GM18951 (cell line): Measurements from ENCODE around the gene MAP3K6.

Source experiments
- POLR2A ChIP-seq: IDR thresholded peaks from 4 replicates; pipeline ENCODE4 v1.6.1; 2011; ENCODE audit warnings: mild to moderate bottlenecking; ENCODE audit not compliant: insufficient read length, insufficient read depth; ENCODE audit errors: extremely low read depth
- in situ Hi-C: fragments of 300-500 bp; cut with MboI; formaldehyde crosslinking; loops from one replicate; pipeline ENCODE4 v1.12.0; 2022; ENCODE audit warnings: low sequenced_read_pairs, mixed read lengths, inconsistent platforms; ENCODE audit not compliant: unreplicated experiment

MAP3K6 gene

GRCh38 chr1:27361553-27361952 lies 5.2 kb downstream of the MAP3K6 start:
- no peak for TF ChIP-seq POLR2A
- in situ Hi-C loops: no loop called here

DNA sequence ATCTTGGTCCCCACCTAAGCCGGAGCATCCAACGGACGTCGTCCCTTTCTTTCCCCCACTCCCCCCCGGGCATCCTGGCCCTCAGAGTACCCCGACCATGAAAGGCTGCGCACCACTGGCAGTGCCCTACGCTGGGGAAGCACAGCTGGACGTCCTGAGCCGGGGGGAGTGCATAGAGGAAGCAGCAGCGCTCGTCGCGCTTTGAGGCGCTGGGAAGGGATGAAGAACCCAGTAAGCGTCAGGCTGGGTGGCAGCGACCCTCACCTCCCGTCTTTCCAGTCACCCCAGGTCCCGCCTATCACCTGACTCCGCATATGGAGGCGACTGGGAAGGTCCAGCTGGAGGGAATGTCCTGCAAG lies 5.7 kb downstream of the MAP3K6 start:
- in situ Hi-C loops: no loop called here
- no peak for TF ChIP-seq POLR2A

DNA sequence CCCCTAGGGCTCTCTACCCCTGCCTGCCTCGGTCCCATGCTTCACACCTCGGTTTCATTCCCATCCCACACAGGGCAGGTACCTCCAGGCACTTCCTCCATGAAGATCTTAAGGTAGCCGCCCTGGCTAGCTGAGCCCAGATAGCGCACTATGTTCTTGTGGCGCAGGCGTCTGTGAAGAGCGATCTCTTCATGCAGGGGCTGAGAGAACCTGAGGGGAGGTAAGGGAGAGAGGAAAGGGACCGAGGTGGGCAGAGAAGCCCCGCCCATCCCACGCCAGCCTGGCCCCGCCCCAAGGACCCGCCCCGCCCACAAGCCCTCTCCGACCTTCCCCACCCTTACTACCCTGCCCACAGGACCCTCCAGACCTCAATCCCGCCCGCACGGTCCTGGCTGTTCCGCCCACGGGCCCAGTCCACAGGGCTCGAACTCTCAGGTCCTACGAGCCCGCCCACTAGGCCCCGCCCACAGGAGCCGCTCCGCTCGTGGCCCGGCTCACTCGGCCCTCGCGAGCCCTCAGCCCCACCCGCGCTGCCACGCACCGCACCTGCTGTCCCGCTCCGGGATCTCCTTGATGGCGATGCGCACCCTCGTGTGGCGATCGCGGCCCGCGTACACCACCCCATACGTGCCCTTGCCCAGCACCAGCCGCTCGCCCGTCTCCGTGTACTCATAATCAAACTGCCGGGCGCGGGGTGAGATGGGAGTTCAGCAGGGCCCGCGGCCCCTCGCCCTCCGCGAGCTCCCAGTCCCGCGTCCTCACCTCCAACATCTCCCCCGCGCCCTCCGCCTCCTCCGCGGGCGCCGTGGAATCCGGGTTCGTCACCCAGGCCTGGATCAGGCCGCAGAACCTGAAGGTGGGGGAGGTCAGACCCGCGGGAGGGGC lies 6.4 kb downstream of the MAP3K6 start:
- TF ChIP-seq POLR2A: no peak
- in situ Hi-C loops: no loop called here

- in situ Hi-C loops: no loop called here
- no peak for TF ChIP-seq POLR2A
Observed at GRCh38 chr1:27359822-27360158, 7.0 kb downstream of the MAP3K6 start.

- in situ Hi-C loops: no loop called here
- no peak for TF ChIP-seq POLR2A
Observed at GRCh38 chr1:27358928-27359313, 7.8 kb downstream of the MAP3K6 start.

GRCh38 chr1:27358038-27358927 lies 8.5 kb downstream of the MAP3K6 start:
- no peak for TF ChIP-seq POLR2A
- in situ Hi-C loops: no loop called here

- TF ChIP-seq POLR2A: no peak
- in situ Hi-C loops: no loop called here
Observed at GRCh38 chr1:27357281-27358037, 9.3 kb downstream of the MAP3K6 start.

DNA sequence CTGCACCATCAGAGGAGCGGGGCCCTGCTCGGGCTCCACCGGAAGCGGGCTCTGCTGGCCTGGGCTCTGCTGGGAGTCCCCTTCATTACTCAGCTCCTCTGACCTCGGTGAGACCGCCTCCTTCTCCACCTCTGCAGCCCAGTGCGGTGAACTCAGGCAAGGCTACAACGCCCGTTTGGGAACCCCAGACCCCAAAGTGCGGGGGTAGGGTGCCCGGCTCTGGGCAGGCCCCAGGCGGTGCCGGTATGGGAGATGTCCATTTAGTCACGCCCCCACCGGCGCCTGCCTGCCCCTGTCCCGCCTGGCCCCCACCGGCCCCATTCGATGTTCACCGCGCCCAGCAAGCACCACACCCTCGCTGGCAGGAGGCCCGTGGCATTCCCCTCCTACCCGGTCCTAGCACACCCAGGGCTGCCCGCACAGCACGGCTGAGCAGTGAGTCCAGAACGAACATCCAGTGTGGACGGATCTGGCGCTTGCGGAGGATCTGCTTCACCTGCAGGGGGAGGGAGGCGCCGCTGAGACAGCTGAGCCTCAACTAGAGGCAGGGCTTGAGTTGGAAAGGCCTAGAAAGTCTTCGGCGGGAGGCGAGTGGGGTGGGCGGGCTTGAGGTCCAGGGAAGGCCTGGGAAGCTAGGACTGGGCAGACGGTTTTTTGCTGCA lies 10.0 kb downstream of the MAP3K6 start:
- no peak for TF ChIP-seq POLR2A
- in situ Hi-C loops: no loop called here

DNA sequence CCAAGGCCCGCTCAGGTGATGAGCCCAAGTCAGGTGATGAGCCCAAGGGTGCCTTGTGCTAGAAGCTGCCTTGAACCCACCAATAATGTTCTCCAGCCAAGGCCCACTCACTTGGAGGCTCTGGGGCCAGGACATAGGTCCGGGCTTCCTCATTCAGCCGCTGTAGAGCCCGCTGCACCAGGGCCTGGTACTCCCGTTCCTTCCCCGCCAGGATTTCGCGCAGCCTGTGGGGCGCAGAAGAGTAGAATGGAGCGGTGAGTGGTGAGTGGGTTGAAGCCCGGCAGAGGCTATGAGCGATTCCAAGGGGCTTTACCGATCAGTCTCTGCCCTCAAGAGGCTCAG lies 10.5 kb downstream of the MAP3K6 start:
- TF ChIP-seq POLR2A: no peak
- in situ Hi-C loops: no loop called here

GRCh38 chr1:27355683-27356082 lies 11.1 kb downstream of the MAP3K6 start:
- in situ Hi-C loops: no loop called here
- TF ChIP-seq POLR2A: no peak

GRCh38 chr1:27353629-27354028 lies 13.1 kb downstream of the MAP3K6 start:
- TF ChIP-seq POLR2A: no peak

GRCh38 chr1:27353166-27353565 lies 13.6 kb downstream of the MAP3K6 start:
- no peak for TF ChIP-seq POLR2A
- in situ Hi-C loops: no loop called here

More at GRCh38 chr1:27353629-27354028, 13.1 kb downstream of the MAP3K6 start:
- in situ Hi-C loops: no loop called here

DNA sequence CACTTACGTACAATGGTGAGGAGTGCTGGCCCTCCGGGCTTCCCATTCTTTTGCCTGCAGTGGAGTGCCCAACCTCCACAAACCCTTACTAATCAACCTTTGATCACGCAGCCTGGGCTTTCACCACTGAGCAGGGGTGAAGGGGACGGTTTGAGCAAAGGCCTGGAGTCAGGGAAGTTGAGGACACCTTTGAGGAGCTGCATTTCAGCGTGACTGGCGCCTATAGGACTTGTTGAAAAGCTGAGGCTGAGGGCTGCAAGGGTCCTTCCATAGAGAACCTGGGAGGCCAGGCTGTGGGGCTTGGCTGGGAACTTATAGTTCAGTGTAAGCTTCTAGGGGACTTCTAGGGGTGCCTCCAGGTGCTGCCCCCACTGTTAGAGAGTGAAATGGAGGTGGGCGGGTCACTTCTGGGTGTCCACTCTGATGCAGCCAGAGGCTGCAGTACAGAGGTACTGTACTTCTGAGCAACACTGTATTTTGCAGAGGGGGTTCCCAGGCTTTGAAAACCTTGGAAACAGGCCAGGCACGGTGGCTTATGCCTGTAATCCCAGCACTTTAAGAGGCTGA lies 15.1 kb downstream of the MAP3K6 start:
- TF ChIP-seq POLR2A: no peak
- in situ Hi-C loops: no loop called here
